ENCODE results near the gene SPOCK2.

Gene SPOCK2

GRCh38 chr10:72025832-72026231 is 62.5 kb downstream of the SPOCK2 start:
- DNase-seq: no peak

- no peak for DNase-seq
These were observed 63.0 kb downstream of the SPOCK2 start for GRCh38 chr10:72025400-72025799.

- no peak for DNase-seq
These were observed 63.8 kb downstream of the SPOCK2 start for GRCh38 chr10:72024596-72024995.

GRCh38 chr10:72022228-72022627 is 66.1 kb downstream of the SPOCK2 start:
- DNase-seq: no peak

- no peak for DNase-seq
These were observed 67.2 kb downstream of the SPOCK2 start for GRCh38 chr10:72020914-72021809.

- no peak for DNase-seq
These were observed 69.1 kb downstream of the SPOCK2 start for GRCh38 chr10:72019085-72019876.

- no peak for DNase-seq
These were observed 71.6 kb downstream of the SPOCK2 start for GRCh38 chr10:72016608-72017300.

- no peak for DNase-seq
These were observed 72.5 kb downstream of the SPOCK2 start for GRCh38 chr10:72015841-72016240.

GRCh38 chr10:72014785-72015480 is 73.4 kb downstream of the SPOCK2 start:
- no peak for DNase-seq

GRCh38 chr10:72014197-72014596 is 74.2 kb downstream of the SPOCK2 start:
- DNase-seq: no peak

- no peak for DNase-seq
These were observed 75.0 kb downstream of the SPOCK2 start for GRCh38 chr10:72013202-72013945.

- DNase-seq: no peak
These were observed 75.6 kb downstream of the SPOCK2 start for GRCh38 chr10:72012796-72013195.

GRCh38 chr10:72011976-72012512 is 76.3 kb downstream of the SPOCK2 start:
- DNase-seq: no peak

- no peak for DNase-seq
These were observed 76.9 kb downstream of the SPOCK2 start for GRCh38 chr10:72011468-72011867.

- no peak for DNase-seq
These were observed 77.3 kb downstream of the SPOCK2 start for GRCh38 chr10:72011016-72011415.

- DNase-seq: no peak
These were observed 77.9 kb downstream of the SPOCK2 start for GRCh38 chr10:72010234-72010973.

GRCh38 chr10:72009425-72010081 is 78.8 kb downstream of the SPOCK2 start:
- DNase-seq: no peak

- DNase-seq: no peak
These were observed 79.3 kb downstream of the SPOCK2 start for GRCh38 chr10:72009051-72009424.
